ENCODE results near the gene RELB.

DNA sequence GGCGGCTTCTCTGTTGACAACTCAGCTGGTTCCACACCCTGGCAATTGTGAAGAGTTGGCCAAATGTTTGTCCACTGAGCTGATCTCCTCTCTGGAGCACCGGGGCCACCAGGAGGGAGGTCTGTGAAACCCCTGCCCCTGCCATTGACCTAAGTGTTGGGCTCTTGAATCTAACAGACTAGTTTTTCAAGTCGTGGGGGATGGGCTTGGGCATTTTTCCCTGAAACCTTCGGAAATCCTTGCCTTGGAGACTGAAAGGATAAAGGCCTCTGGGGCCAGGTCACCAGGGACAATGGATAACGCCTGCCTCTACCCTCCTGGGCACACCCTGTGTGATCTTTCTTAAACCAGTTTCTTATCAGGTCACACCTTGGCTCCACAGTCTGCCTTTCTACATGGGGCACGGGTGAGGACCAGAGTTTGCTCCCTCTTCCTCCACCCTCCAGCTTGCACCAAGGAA, 78.7 kb downstream of the RELB start:
- TF ChIP-seq SPI1 (IDR thresholded peaks at IDR 0.05; ENCODE audit: low read depth, low read length), result no peak
- no peak for TF ChIP-seq POLR2AphosphoS5 (IDR thresholded peaks at IDR 0.05; ENCODE audit: low read depth, low read length)
